ES-I3 (cell line): Measurements from ENCODE around the gene ZNF619.

Experiments
- H3K36me3 ChIP-seq: 2 replicates; pipeline ENCODE4 v1.6.1; 2013; ENCODE audit warnings: mild to moderate bottlenecking, low read length, control low read depth, moderate library complexity; ENCODE audit not compliant: insufficient read depth
- H3K4me1 ChIP-seq: 2 replicates; pipeline ENCODE4 v1.6.1; 2013; ENCODE audit warnings: mild to moderate bottlenecking, control low read depth, low read length; ENCODE audit not compliant: insufficient read depth
- H3K9ac ChIP-seq: 2 replicates; pipeline ENCODE4 v1.6.1; 2013; ENCODE audit warnings: low read depth, mild to moderate bottlenecking, low read length, moderate library complexity
- H3K9me3 ChIP-seq: 2 replicates; pipeline ENCODE4 v1.6.1; 2013; ENCODE audit warnings: mild to moderate bottlenecking, low read length, moderate library complexity; ENCODE audit not compliant: control insufficient read depth, insufficient read depth

The ZNF619 gene

GRCh38 chr3:40476478-40477470, at the start of gene ZNF619:
ZNF619 (plus strand) TSS chr3:40477122; CDS start chr3:40477980, 858 bp downstream.
- H3K9ac ChIP-seq = peak within 1 kb of the TSS; percentile 91
- no peaks in the 10 kb centered on the region for H3K36me3 ChIP-seq
- H3K9me3 ChIP-seq = no peaks in the 10 kb centered on the region
- H3K4me1 ChIP-seq = 0 out of 2 replicates have a peak, but pooled peaks cover 5% of the 10 kb centered on the region

DNA sequence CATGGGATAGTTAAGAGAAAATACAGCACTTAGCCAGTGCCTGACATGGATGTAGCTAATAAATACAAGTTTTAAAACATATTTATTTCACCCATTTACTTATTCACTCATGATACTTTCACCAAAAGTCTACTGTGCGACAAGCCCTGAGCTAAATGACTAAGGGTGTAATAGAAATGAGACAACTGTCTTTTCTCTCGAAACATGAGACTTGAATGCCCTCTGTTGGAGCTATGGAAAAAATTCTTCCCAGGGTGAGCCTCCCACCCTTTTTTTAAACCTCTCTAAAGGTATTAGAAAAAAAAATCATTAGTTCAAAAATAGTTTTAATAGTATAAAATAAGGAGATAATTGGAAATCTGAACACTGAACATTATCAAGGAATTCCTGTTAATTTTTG, 44.1 kb upstream of the ZNF619 start:
- Histone ChIP-seq H3K9me3 (no peaks in the 10 kb centered on the region), H3K4me1 (peaks cover 3% of the 10 kb centered on the region; the same call in 1 of the 2 replicates), H3K36me3 (no peaks in the 10 kb centered on the region), H3K9ac (no peak overlapping the region)

- H3K4me1 ChIP-seq = no peaks in the 10 kb centered on the region
- H3K9me3 ChIP-seq = no peaks in the 10 kb centered on the region
- H3K36me3 ChIP-seq = no peaks in the 10 kb centered on the region
- H3K9ac ChIP-seq = no peak overlapping the region
Observed at GRCh38 chr3:40437889-40438288, 39.0 kb upstream of the ZNF619 start.

- Histone ChIP-seq H3K36me3 (no peaks in the 10 kb centered on the region), H3K9me3 (no peaks in the 10 kb centered on the region), H3K4me1 (no peaks in the 10 kb centered on the region), H3K9ac (no peak overlapping the region)
Observed at GRCh38 chr3:40445062-40445461, 31.9 kb upstream of the ZNF619 start.

DNA sequence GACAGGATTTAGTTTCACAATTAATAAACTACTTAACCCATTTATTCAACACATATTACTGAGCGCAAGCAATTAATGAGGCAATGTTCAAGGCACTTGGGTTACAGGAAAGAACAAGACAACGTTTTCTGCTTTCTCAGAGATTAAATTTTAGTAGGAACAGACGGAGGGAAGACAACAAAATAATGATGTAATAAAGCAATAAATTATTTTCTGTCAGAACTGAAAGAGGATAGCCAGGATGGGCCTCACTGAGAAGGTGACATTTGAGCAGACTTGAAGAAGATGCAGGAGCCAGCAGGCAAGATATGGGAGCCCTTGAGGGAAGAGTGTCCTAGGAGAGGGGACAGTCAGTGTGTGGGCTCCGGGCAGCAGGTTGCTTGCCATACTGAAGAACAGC, 31.0 kb upstream of the ZNF619 start:
- Histone ChIP-seq H3K9ac (no peak overlapping the region), H3K9me3 (no peaks in the 10 kb centered on the region), H3K36me3 (no peaks in the 10 kb centered on the region), H3K4me1 (no peaks in the 10 kb centered on the region)

DNA sequence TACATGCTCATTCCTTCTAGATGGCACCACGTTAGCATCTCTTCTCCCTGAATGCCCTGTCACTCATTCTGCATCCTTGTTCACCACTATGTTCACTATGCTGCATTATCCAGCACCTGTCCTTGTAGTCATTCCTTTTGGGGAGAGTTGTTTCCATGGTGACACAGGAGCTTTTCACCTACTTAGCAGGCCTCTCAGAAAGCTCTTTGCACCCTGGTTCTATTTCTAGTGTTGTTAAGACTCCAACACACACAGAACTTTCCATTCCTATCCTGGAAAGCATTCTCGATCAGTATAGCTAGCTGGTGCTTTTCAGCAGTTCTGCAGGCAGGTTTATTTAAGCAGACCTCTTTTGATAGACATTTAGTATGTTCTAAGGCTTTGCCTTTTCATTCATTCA, 26.5 kb upstream of the ZNF619 start:
- no peaks in the 10 kb centered on the region for H3K9me3 ChIP-seq
- no peak overlapping the region for H3K9ac ChIP-seq
- no peaks in the 10 kb centered on the region for H3K4me1 ChIP-seq
- H3K36me3 ChIP-seq = no peaks in the 10 kb centered on the region

DNA sequence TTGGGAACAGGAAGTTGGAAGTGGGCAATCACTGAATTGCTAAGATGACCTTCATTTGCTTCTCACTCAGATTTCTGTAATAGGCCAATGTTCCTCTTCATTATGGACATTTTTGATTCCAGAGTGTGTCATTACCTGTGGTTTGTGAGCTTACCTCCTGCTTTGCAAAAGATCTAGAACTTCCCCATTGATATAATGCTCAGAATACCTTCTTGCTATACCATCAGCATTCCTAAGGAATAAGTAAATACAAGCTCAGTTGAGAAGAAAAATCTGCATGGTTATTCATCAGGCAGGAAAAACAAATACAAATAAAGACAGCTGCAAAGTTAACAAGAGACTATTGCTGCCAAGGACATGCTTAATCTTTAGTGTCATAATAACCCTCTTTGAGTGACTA, 25.4 kb upstream of the ZNF619 start:
- H3K9me3 ChIP-seq = no peaks in the 10 kb centered on the region
- no peaks in the 10 kb centered on the region for H3K4me1 ChIP-seq
- H3K9ac ChIP-seq = no peak overlapping the region
- no peaks in the 10 kb centered on the region for H3K36me3 ChIP-seq

- H3K4me1 ChIP-seq = no peaks in the 10 kb centered on the region
- peak overlapping the region; percentile 86 for H3K9ac ChIP-seq
- H3K9me3 ChIP-seq = no peaks in the 10 kb centered on the region
- H3K36me3 ChIP-seq = no peaks in the 10 kb centered on the region
Observed at GRCh38 chr3:40452057-40452456, 24.9 kb upstream of the ZNF619 start.

GRCh38 chr3:40452562-40452875, 24.4 kb upstream of the ZNF619 start:
- peak overlapping the region; percentile 86 for H3K9ac ChIP-seq
- H3K36me3 ChIP-seq = no peaks in the 10 kb centered on the region
- H3K9me3 ChIP-seq = no peaks in the 10 kb centered on the region
- H3K4me1 ChIP-seq = no peaks in the 10 kb centered on the region

DNA sequence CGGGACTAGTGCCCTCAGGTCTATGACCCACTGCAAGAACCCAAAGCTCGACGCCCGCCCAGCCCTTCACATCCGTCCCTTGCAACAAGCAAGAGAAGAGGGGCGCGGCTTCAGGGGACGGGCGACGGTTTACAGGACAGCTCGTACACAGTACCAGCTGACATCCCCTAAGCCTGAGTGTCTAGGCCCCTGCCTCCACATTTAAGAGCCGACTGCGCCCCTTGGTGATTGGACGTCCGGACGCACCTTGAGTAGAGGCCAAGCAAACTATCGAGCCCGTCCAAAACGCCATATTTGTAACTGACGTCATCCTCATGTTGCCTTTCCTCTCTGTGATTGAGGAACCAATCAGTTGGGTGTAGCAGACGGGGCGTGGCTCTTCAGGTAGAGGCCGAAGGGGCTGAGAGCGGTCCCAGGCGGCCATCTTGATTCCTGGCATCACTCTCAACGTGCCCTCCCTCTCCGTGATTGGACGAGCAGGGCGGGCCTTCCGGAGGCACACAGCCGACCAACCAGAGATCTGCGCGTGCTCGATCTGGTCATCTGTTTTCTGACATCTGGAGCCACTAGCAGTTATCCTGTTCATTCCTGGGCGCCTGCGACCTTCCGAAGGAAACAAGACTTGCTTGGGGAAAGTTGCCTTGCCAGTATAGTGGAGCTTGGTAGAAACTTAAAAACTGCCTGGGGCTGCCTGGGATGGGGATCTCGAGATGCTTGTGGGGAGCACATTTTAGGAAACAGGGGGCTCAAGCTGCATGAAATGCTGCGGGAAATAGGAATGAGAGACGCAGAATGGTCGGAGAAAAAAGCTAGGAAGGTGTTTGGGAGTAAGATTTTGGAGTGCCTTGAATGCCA, 23.8 kb upstream of the ZNF619 start:
- H3K9ac ChIP-seq = peak overlapping the region; percentile 86
- H3K9me3 ChIP-seq = no peaks in the 10 kb centered on the region

GRCh38 chr3:40453933-40454332, 23.0 kb upstream of the ZNF619 start:
- peaks cover 13% of the 10 kb centered on the region for H3K36me3 ChIP-seq
- no peaks in the 10 kb centered on the region for H3K9me3 ChIP-seq
- peak overlapping the region; percentile 59 for H3K9ac ChIP-seq
- 0 out of 2 replicates have a peak, but pooled peaks cover 3% of the 10 kb centered on the region for H3K4me1 ChIP-seq

More for the DNA sequence above, 23.8 kb upstream of the ZNF619 start:
- 0 out of 2 replicates have a peak, but pooled peaks cover 1% of the 10 kb centered on the region for H3K4me1 ChIP-seq
- peaks cover 4% of the 10 kb centered on the region for H3K36me3 ChIP-seq

- Histone ChIP-seq H3K9me3 (no peaks in the 10 kb centered on the region), H3K4me1 (0 out of 2 replicates have a peak, but pooled peaks cover 3% of the 10 kb centered on the region), H3K9ac (no peak overlapping the region), H3K36me3 (peaks cover 17% of the 10 kb centered on the region)
Observed at GRCh38 chr3:40455328-40455727, 21.6 kb upstream of the ZNF619 start.

GRCh38 chr3:40456279-40456939, 20.5 kb upstream of the ZNF619 start:
- H3K9me3 ChIP-seq = no peaks in the 10 kb centered on the region
- 0 out of 2 replicates have a peak, but pooled peaks cover 3% of the 10 kb centered on the region for H3K4me1 ChIP-seq
- peaks cover 23% of the 10 kb centered on the region for H3K36me3 ChIP-seq
- peak overlapping the region; percentile 87 for H3K9ac ChIP-seq
